ENCODE results near the gene MYBPC1.

MYBPC1 gene

GRCh38 chr12:101604132-101604531 lies 9.4 kb downstream of the MYBPC1 start:
- no peak for DNase-seq (ENCODE audit: low read depth)

GRCh38 chr12:101607894-101608293 lies 13.1 kb downstream of the MYBPC1 start:
- no peak for DNase-seq (ENCODE audit: low read depth)

- no peak for DNase-seq (ENCODE audit: low read depth)
Measured at GRCh38 chr12:101608301-101609133, 13.7 kb downstream of the MYBPC1 start.

DNA sequence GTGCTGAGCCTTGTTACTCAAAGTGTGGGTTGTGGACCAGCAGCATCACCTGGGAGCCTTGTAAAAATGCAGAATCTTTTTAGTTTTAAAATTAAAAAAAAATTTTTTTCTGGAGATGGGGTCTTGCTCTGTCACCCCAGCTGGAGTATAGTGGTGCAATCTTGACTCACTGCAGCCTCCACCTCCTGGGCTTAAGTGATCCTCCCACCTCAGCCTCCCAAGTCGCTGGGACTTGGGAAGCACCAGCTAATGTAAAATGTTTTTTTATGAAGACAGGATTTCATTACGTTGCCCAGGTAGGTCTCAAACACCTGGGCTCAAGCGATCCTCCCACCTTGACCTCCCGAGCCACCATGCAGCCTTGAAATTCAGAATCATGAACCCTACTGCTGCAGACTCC lies 14.4 kb downstream of the MYBPC1 start:
- DNase-seq (ENCODE audit: low read depth), result no peak

- DNase-seq (ENCODE audit: low read depth), result no peak
Measured at GRCh38 chr12:101612160-101612916, 17.6 kb downstream of the MYBPC1 start.

GRCh38 chr12:101616027-101616494 lies 21.3 kb downstream of the MYBPC1 start:
- no peak for DNase-seq (ENCODE audit: low read depth)

- DNase-seq (ENCODE audit: low read depth), result no peak
Measured at GRCh38 chr12:101619026-101619786, 24.4 kb downstream of the MYBPC1 start.

GRCh38 chr12:101619858-101620761 lies 25.3 kb downstream of the MYBPC1 start:
- DNase-seq (ENCODE audit: low read depth), result no peak

- no peak for DNase-seq (ENCODE audit: low read depth)
Measured at GRCh38 chr12:101620762-101621133, 26.0 kb downstream of the MYBPC1 start.

GRCh38 chr12:101628676-101629075 lies 33.9 kb downstream of the MYBPC1 start:
- DNase-seq (ENCODE audit: low read depth), result no peak

- no peak for DNase-seq (ENCODE audit: low read depth)
Measured at GRCh38 chr12:101634724-101635123, 40.0 kb downstream of the MYBPC1 start.

- DNase-seq (ENCODE audit: low read depth), result no peak
Measured at GRCh38 chr12:101637936-101638335, 43.2 kb downstream of the MYBPC1 start.

DNA sequence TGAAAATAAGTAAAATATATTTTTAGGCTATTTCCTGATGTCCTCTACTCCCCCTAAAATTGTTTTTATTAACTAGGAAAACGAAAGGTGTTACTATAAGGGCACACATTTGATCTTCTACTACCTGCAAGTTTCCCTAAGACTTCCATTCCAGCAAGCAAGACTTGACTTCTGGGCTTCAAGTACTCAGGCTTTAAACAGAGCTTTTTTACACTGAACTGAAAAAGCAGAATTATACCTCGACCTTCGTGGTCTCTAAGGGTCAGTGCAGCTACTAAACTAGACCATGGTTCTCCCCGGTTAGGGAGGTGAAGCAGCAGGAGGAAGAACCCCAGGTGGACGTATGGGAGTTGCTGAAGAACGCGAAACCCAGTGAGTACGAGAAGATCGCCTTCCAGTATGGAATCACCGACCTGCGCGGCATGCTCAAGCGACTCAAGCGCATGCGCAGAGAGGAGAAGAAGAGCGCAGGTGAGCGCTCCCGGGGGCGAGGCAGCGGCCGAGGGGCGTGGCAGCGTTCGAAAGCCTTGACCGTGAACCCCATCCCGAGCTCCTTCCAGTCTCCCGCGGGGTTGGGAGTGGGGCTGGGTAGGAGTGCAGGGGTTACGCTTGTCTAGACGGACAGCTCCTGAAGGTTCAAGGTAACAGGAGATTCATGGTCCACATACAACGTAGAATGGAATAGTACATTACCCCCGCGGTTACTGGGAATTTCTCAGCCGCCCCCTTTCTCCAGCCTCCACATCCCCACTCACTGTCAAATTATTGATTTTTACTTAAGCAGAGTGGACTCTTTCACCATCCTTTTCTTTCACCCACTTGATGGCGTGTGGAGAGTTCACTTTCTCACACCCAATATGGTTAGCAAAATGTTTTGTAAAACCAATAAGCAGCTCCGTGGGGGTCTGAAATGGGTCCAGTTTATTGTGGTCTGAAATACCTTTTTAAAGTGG lies 47.6 kb downstream of the MYBPC1 start:
- DNase-seq (ENCODE audit: low read depth), result no peak

DNA sequence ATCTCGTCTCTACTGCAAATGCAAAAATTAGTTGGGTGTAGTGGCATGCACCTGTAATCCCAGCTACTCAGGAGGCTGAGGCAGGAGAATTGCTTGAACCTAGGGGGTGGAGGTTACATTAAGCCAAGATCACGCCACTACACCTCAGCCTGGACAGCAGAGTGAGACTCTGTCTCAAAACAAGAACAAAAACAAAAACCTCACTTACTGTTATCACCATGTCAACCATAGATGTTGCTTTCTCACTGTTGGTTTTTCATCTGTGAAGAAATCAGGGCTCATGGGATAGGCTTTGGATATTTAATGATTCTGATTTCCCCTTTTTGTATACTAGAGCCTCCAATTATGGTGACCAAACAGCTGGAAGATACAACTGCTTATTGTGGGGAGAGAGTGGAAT lies 52.9 kb downstream of the MYBPC1 start:
- DNase-seq (ENCODE audit: low read depth), result no peak

GRCh38 chr12:101648195-101648594 lies 53.4 kb downstream of the MYBPC1 start:
- DNase-seq (ENCODE audit: low read depth), result no peak

DNA sequence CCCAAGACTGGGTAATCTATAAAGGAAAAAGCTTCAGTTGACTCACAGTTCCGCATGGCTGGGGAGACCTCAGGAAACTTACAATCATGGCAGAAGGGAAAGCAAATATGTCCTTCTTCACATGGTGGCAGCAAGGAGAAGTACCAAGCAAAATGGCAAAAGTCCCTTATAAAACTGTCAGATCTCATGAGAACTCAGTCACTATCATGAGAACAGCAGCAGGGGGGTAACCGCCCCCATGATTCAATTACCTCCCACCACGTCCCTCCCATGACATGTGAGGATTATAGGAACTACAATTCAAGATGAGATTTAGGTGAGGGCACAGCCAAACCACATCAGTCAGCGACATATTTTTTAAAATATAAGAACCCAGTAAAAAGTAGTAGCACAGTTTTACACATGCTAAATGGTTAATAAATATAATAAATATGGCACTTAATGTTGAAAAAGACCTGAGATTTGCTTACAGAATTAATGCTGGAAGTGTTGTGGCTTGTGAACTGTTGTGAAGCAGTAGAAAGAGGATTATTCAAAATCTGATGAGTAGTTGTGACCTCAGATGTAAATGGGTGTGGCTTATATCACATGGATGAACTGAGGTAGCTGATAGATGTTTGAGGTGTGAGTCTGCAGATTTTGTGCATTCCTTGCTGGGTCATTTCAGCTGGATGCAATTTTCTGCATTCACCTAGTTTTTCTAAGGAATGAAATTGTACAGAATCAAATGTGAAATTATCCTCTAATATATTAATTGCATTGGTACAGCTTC lies 55.8 kb downstream of the MYBPC1 start:
- no peak for DNase-seq (ENCODE audit: low read depth)

DNA sequence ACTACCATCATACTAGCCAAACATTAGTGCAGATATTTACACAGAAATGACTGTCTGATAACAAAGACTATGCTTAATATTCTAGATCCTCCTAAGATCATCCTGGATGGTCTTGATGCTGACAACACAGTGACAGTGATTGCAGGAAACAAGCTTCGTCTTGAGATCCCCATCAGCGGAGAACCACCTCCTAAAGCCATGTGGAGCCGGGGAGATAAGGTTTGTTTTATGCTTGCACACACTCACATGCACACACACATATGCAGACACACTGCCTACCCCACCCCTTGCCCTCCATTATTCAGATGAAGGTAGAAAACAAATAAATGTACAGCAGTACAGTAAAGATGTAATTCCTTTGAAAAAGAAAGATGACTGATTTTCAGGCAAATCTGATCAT lies 58.3 kb downstream of the MYBPC1 start:
- DNase-seq (ENCODE audit: low read depth), result no peak

GRCh38 chr12:101653503-101653902 lies 58.7 kb downstream of the MYBPC1 start:
- DNase-seq (ENCODE audit: low read depth), result no peak

- no peak for DNase-seq (ENCODE audit: low read depth)
Measured at GRCh38 chr12:101654442-101654841, 59.7 kb downstream of the MYBPC1 start.

DNA sequence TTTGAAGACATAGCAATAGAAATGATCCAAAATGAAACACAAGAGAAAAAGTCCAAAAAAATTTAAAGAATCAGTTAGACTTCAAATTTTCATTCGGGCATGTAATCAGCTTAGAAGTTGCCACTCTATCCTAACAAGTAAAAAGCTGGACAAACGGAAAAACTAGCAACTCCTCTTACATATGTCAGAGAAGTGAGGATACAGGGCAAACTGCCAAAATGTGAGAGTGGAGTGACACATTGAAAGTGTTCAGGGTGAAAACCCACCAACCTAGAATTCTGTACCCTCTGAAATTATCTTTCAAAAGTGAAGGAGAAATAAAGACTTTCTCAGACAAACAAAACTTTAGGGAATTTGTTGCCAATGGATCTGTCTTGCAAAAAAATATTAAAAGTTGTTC lies 60.6 kb downstream of the MYBPC1 start:
- no peak for DNase-seq (ENCODE audit: low read depth)
